DND-41 (cell line): ENCODE data around the gene HIGD1C.
"Not testable (repeated sequence)": the region's sequence is repeated elsewhere in the genome, so short reads cannot be mapped to it uniquely, and the experiment has no call there.

Experiments
- CTCF ChIP-seq: IDR thresholded peaks from 2 replicates; pipeline ENCODE4 v1.5.1; 2012; ENCODE audit warnings: borderline replicate concordance, low read length, moderate library complexity, mild to moderate bottlenecking; ENCODE audit not compliant: poor library complexity, severe bottlenecking; ENCODE audit errors: extremely low read depth
- EZH2 ChIP-seq: IDR thresholded peaks from 3 replicates; pipeline ENCODE4 v1.6.1; 2012; ENCODE audit warnings: borderline replicate concordance, low read depth, mild to moderate bottlenecking, moderate library complexity, low read length, inconsistent platforms; ENCODE audit not compliant: severe bottlenecking

GRCh38 chr12:50912361-50912760 is 40.0 kb upstream of the HIGD1C start:
- TF ChIP-seq EZH2, CTCF: not testable (repeated sequence)
